ENCODE results near the gene LIMK1.
"Not testable (repeated sequence)": the region's sequence is repeated elsewhere in the genome, so short reads cannot be mapped to it uniquely, and the experiment has no call there.

The LIMK1 gene

DNA sequence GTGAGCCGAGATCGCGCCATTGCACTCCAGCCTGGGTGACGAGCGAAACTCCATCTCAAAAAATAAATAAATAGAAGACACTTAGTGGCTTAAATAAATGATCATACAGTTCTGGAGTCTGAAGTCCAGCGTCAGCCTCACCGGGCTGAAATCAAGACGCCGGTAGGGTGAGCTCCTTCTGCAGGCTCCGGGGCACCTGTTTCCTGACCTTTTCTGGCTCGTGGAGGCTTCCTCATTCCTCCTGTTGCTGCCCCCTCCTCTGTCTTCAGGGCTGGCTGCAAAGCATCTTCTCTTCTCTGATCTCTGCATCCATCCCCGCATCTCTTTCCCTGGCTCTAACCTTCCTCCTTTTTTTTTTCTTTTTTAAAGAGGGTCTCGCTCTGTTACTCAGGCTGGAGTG lies 32.8 kb downstream of the LIMK1 start:
- no peaks in the 10 kb centered on the region for H3K9me2 ChIP-seq (ENCODE audit: low read depth, low read length)
- no peak overlapping the region for H3K4me3 ChIP-seq (ENCODE audit: low read depth, low read length, poor library complexity, severe bottlenecking)
- H3K79me2 ChIP-seq (ENCODE audit: insufficient read depth, low read length) = no peaks in the 10 kb centered on the region
- H2AFZ ChIP-seq (ENCODE audit: low read length) = no peak overlapping the region
- H3F3A ChIP-seq (ENCODE audit: insufficient read depth, low read length) = no peaks in the 10 kb centered on the region
- no peaks in the 10 kb centered on the region for H4K20me1 ChIP-seq (ENCODE audit: insufficient read depth, low read length)
- no peak overlapping the region for H3K27ac ChIP-seq (ENCODE audit: low read depth, low read length, poor library complexity, severe bottlenecking)
- H3K36me3 ChIP-seq (ENCODE audit: insufficient read depth, low read length) = peaks cover 60% of the 10 kb centered on the region
- H3K9ac ChIP-seq (ENCODE audit: low read length) = no peak overlapping the region
- no peaks in the 10 kb centered on the region for H3K9me3 ChIP-seq (ENCODE audit: low read length)
- no peaks in the 10 kb centered on the region for H3K4me1 ChIP-seq (ENCODE audit: insufficient read depth, low read length, severe bottlenecking)
- TF ChIP-seq EZH2 (IDR thresholded peaks at IDR 0.05; ENCODE audit: borderline replicate concordance, low read length) = no peak
- TF ChIP-seq, protein P1, sequence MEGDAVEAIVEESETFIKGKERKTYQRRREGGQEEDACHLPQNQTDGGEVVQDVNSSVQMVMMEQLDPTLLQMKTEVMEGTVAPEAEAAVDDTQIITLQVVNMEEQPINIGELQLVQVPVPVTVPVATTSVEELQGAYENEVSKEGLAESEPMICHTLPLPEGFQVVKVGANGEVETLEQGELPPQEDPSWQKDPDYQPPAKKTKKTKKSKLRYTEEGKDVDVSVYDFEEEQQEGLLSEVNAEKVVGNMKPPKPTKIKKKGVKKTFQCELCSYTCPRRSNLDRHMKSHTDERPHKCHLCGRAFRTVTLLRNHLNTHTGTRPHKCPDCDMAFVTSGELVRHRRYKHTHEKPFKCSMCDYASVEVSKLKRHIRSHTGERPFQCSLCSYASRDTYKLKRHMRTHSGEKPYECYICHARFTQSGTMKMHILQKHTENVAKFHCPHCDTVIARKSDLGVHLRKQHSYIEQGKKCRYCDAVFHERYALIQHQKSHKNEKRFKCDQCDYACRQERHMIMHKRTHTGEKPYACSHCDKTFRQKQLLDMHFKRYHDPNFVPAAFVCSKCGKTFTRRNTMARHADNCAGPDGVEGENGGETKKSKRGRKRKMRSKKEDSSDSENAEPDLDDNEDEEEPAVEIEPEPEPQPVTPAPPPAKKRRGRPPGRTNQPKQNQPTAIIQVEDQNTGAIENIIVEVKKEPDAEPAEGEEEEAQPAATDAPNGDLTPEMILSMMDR (IDR thresholded peaks at IDR 0.05; ENCODE audit: low read length) = no peak
- H3K27me3 ChIP-seq (ENCODE audit: insufficient read depth, low read length) = no peaks in the 10 kb centered on the region
- no peak overlapping the region for H3K4me2 ChIP-seq (ENCODE audit: low read length)

DNA sequence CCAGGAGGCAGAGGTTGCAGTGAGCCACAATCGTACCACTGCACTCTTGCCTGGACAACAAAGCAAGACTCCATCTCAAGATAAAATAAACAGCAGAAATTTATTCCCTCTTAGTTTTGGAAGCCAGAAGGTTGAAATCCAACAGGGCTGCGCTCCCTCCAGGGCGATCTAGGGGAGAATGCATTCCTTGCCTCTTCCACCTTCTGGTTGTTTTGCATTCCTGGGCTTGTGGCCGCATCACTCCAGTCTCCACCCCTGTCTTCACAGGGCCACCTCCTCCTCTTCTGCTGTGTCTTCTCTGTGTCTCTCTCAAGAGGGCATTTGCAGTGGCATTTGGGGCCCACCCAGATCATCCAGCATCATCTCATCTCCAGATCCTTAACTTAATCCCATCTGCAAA lies 36.2 kb downstream of the LIMK1 start:
- H3K4me3 ChIP-seq (ENCODE audit: low read depth, low read length, poor library complexity, severe bottlenecking) = no peak overlapping the region
- H3K4me2 ChIP-seq (ENCODE audit: low read length) = no peak overlapping the region
- H3K9ac ChIP-seq (ENCODE audit: low read length) = no peak overlapping the region
- H2AFZ ChIP-seq (ENCODE audit: low read length) = no peak overlapping the region
- H3K27me3 ChIP-seq (ENCODE audit: insufficient read depth, low read length) = no peaks in the 10 kb centered on the region
- no peaks in the 10 kb centered on the region for H3F3A ChIP-seq (ENCODE audit: insufficient read depth, low read length)
- no peak overlapping the region for H3K27ac ChIP-seq (ENCODE audit: low read depth, low read length, poor library complexity, severe bottlenecking)
- no peaks in the 10 kb centered on the region for H3K9me3 ChIP-seq (ENCODE audit: low read length)
- H3K4me1 ChIP-seq (ENCODE audit: insufficient read depth, low read length, severe bottlenecking) = no peaks in the 10 kb centered on the region
- H3K9me2 ChIP-seq (ENCODE audit: low read depth, low read length) = no peaks in the 10 kb centered on the region
- peaks cover 52% of the 10 kb centered on the region for H3K36me3 ChIP-seq (ENCODE audit: insufficient read depth, low read length)
- TF ChIP-seq EZH2 (IDR thresholded peaks at IDR 0.05; ENCODE audit: borderline replicate concordance, low read length) = no peak
- TF ChIP-seq, protein P1 (IDR thresholded peaks at IDR 0.05; ENCODE audit: low read length) = no peak
- H3K79me2 ChIP-seq (ENCODE audit: insufficient read depth, low read length) = no peaks in the 10 kb centered on the region
- no peaks in the 10 kb centered on the region for H4K20me1 ChIP-seq (ENCODE audit: insufficient read depth, low read length)

DNA sequence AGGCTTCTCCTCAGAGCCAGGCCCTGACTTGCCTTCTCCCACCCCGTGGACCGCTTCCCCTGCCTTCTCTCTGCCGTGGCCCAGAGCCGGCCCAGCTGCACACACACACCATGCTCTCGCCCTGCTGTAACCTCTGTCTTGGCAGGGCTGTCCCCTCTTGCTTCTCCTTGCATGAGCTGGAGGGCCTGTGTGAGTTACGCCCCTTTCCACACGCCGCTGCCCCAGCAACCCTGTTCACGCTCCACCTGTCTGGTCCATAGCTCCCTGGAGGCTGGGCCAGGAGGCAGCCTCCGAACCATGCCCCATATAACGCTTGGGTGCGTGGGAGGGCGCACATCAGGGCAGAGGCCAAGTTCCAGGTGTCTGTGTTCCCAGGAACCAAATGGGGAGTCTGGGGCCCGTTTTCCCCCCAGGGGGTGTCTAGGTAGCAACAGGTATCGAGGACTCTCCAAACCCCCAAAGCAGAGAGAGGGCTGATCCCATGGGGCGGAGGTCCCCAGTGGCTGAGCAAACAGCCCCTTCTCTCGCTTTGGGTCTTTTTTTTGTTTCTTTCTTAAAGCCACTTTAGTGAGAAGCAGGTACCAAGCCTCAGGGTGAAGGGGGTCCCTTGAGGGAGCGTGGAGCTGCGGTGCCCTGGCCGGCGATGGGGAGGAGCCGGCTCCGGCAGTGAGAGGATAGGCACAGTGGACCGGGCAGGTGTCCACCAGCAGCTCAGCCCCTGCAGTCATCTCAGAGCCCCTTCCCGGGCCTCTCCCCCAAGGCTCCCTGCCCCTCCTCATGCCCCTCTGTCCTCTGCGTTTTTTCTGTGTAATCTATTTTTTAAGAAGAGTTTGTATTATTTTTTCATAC lies 38.0 kb downstream of the LIMK1 start:
- H3K27me3 ChIP-seq (ENCODE audit: insufficient read depth, low read length) = no peaks in the 10 kb centered on the region; the same call in 1 of the 2 replicates

DNA sequence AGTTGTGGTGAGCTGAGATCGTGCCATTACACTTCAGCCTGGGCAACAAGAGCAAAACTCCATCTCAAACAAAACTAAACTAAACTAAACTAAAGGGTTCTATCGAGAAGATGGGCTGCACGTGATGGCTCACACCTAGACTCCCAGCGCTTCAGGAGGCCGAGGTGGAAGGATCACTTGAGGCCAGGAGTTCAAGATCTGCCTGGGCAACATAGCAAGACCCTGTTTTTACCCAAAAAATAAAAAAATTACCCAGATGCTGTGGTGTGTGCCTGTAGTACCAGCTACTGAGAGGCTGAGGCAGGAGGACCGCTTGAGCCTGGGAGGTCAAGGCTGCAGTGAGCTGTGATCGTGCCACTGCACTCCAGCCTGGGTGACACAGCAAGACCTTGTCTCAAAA lies 40.3 kb downstream of the LIMK1 start:
- H3K79me2 ChIP-seq (ENCODE audit: insufficient read depth, low read length); H3K4me2 ChIP-seq (ENCODE audit: low read length); H3F3A ChIP-seq (ENCODE audit: insufficient read depth, low read length); H3K9ac ChIP-seq (ENCODE audit: low read length); H3K27me3 ChIP-seq (ENCODE audit: insufficient read depth, low read length); H3K27ac ChIP-seq (ENCODE audit: low read depth, low read length, poor library complexity, severe bottlenecking); H4K20me1 ChIP-seq (ENCODE audit: insufficient read depth, low read length); H3K9me3 ChIP-seq (ENCODE audit: low read length); H3K4me1 ChIP-seq (ENCODE audit: insufficient read depth, low read length, severe bottlenecking); H2AFZ ChIP-seq (ENCODE audit: low read length); H3K9me2 ChIP-seq (ENCODE audit: low read depth, low read length); H3K4me3 ChIP-seq (ENCODE audit: low read depth, low read length, poor library complexity, severe bottlenecking): not testable (repeated sequence)
- H3K36me3 ChIP-seq (ENCODE audit: insufficient read depth, low read length) = peaks cover 34% of the 10 kb centered on the region

More for the DNA sequence above, 38.0 kb downstream of the LIMK1 start:
- Histone ChIP-seq H3K4me3 (ENCODE audit: low read depth, low read length, poor library complexity, severe bottlenecking) (no peak overlapping the region), H3F3A (ENCODE audit: insufficient read depth, low read length) (no peaks in the 10 kb centered on the region), H3K9me3 (ENCODE audit: low read length) (no peaks in the 10 kb centered on the region), H3K4me2 (ENCODE audit: low read length) (no peak overlapping the region), H3K9ac (ENCODE audit: low read length) (no peak overlapping the region), H3K4me1 (ENCODE audit: insufficient read depth, low read length, severe bottlenecking) (no peaks in the 10 kb centered on the region), H2AFZ (ENCODE audit: low read length) (no peak overlapping the region), H3K9me2 (ENCODE audit: low read depth, low read length) (no peaks in the 10 kb centered on the region), H3K36me3 (ENCODE audit: insufficient read depth, low read length) (peaks cover 52% of the 10 kb centered on the region), H3K27ac (ENCODE audit: low read depth, low read length, poor library complexity, severe bottlenecking) (no peak overlapping the region), H3K79me2 (ENCODE audit: insufficient read depth, low read length) (no peaks in the 10 kb centered on the region), H4K20me1 (ENCODE audit: insufficient read depth, low read length) (no peaks in the 10 kb centered on the region)
- TF ChIP-seq EZH2 (IDR thresholded peaks at IDR 0.05; ENCODE audit: borderline replicate concordance, low read length) = no peak
